K562 (cell line): ENCODE results near the gene AZU1. TPM values are rescaled to one million over a fixed set of nuclear protein-coding genes. Genes with fewer than 3 reads are reported as not detected.

Experiments used
- CBX1 ChIP-seq: sonication (generic); IDR thresholded peaks from 2 replicates; pipeline ENCODE4 v1.6.1; 2016; ENCODE audit warnings: antibody characterized with exemption, low read depth, mild to moderate bottlenecking
- HNRNPL ChIP-seq: fragments of 200-400 bp; formaldehyde crosslinking; IDR thresholded peaks from 2 replicates; pipeline ENCODE4 v1.6.1; 2017; ENCODE audit warnings: low read depth, mild to moderate bottlenecking, low read length
- HNRNPLL ChIP-seq: fragments of 200-400 bp; formaldehyde crosslinking; IDR thresholded peaks from 2 replicates; pipeline ENCODE4 v1.6.1; 2017; ENCODE audit warnings: low read length, low read depth, mild to moderate bottlenecking; ENCODE audit not compliant: poor library complexity, severe bottlenecking
- MAFG ChIP-seq: fragments of 450-650 bp; conservative IDR thresholded peaks from 2 replicates; pipeline ENCODE4 v1.6.1; 2016; ENCODE audit warnings: missing genetic modification characterization, missing compliant biosample characterization
- MCM5 ChIP-seq: fragments of 450-650 bp; IDR thresholded peaks from 2 replicates; pipeline ENCODE4 v1.6.1; 2016; ENCODE audit warnings: low read depth
- NFATC3 ChIP-seq: fragments of 450-650 bp; IDR thresholded peaks from 2 replicates; pipeline ENCODE4 v1.6.1; 2017; ENCODE audit warnings: mild to moderate bottlenecking
- NONO ChIP-seq, 2 experiments: fragments of 200-400 bp in 1 of 2; fragments of 450-650 bp in 1 of 2; formaldehyde crosslinking in 1 of 2; IDR thresholded peaks; 2 replicates each; pipeline ENCODE4 v1.6.1; 2017; ENCODE audit warnings: low read depth in 2 of 2, mild to moderate bottlenecking in 2 of 2, moderate library complexity in 2 of 2, low read length in 1 of 2
- RAD21 ChIP-seq, 2 experiments: fragments of 250-450 bp in 1 of 2; fragments of 450-650 bp in 1 of 2; sonication (Bioruptor Pico) in 1 of 2; formaldehyde crosslinking in 1 of 2; IDR thresholded peaks in 1 of 2; conservative IDR thresholded peaks in 1 of 2; 2 replicates each; pipeline versions ENCODE4 v1.4.0 to v1.8.0; 2020 to 2022; ENCODE audit warnings: mild to moderate bottlenecking in 2 of 2, moderate library complexity in 1 of 2
- SMARCA4 ChIP-seq: fragments of 450-650 bp; IDR thresholded peaks from 2 replicates; pipeline ENCODE4 v1.6.1; 2016
- SRSF9 ChIP-seq: fragments of 200-400 bp; formaldehyde crosslinking; IDR thresholded peaks from 2 replicates; pipeline ENCODE4 v1.6.1; 2017; ENCODE audit warnings: low read depth, low read length, borderline replicate concordance
- YY1 ChIP-seq, 3 experiments: IDR thresholded peaks; 2 replicates each; pipeline ENCODE4 v1.6.1; 2011; ENCODE audit warnings: low read length in 2 of 3, mild to moderate bottlenecking in 2 of 3, moderate library complexity in 2 of 3, borderline replicate concordance in 1 of 3, control low read depth in 1 of 3, low read depth in 1 of 3; ENCODE audit not compliant: insufficient read depth in 3 of 3, insufficient replicate concordance in 2 of 3, control insufficient read depth in 1 of 3, insufficient read length in 1 of 3; ENCODE audit errors: extremely low read depth in 1 of 3
- ZBTB8A ChIP-seq: fragments of 450-650 bp; IDR thresholded peaks from 2 replicates; pipeline ENCODE4 v1.6.1; 2018; ENCODE audit warnings: mild to moderate bottlenecking, moderate library complexity; ENCODE audit not compliant: partially characterized antibody
- ZNF121 ChIP-seq: sonication (generic); formaldehyde crosslinking; conservative IDR thresholded peaks from 2 replicates; pipeline ENCODE4 v1.8.0; 2022; ENCODE audit warnings: missing genetic modification reagents
- ZNF184 ChIP-seq: sonication (generic); formaldehyde crosslinking; IDR thresholded peaks from 2 replicates; pipeline ENCODE4 v1.5.0; 2020; ENCODE audit warnings: missing genetic modification reagents
- ZNF253 ChIP-seq: fragments of 250-450 bp; sonication (Bioruptor Pico); conservative IDR thresholded peaks from 2 replicates; pipeline ENCODE4 v1.6.1; 2021; ENCODE audit warnings: mild to moderate bottlenecking
- ZNF263 ChIP-seq: sonication (generic); formaldehyde crosslinking; IDR thresholded peaks from 2 replicates; pipeline ENCODE4 v1.8.0; 2022; ENCODE audit warnings: mild to moderate bottlenecking, missing genetic modification reagents, borderline replicate concordance
- ZNF76 ChIP-seq: fragments of 250-450 bp; sonication (Bioruptor Pico); IDR thresholded peaks from 2 replicates; pipeline ENCODE4 v1.4.0; 2020; ENCODE audit warnings: mild to moderate bottlenecking, moderate library complexity, borderline replicate concordance
- polyA plus RNA-seq, 8 experiments: library from polyadenylated mRNA; depleted of rRNA in 4 of 8; stranded (reverse) in 5 of 8; unstranded in 3 of 8; fragments of >200 nt; fragmentation: Nextera tagmentation in 2 of 8; fragmentation: Illumina TruSeq in 1 of 8; extraction: Ambion mirVana in 2 of 8; extraction: Trizol in 1 of 8; gene quantifications; 2 replicates each; pipeline versions ENCODE4 v1.2.1 to v1.2.3, GENCODE V29; 2011 to 2014; ENCODE audit warnings: inconsistent platforms in 1 of 8, missing spikeins in 1 of 8
- total RNA-seq, 7 experiments: library from RNA; depleted of rRNA in 6 of 7; stranded (reverse); fragments of >200 nt in 6 of 7; fragmentation: Illumina TruSeq in 2 of 7; extraction: Trizol in 2 of 7; gene quantifications; 2 replicates each; pipeline versions ENCODE4 v1.2.1 to v1.2.3, GENCODE V29; 2011 to 2021; ENCODE audit warnings: low replicate concordance in 1 of 7
- TF ChIP-seq, protein P1 (sequence below), 2 experiments: fragments of 450-650 bp; IDR thresholded peaks; 2 replicates each; pipeline ENCODE4 v1.6.1; 2016
- TF ChIP-seq, protein P2 (sequence below): fragments of 450-650 bp; formaldehyde crosslinking; conservative IDR thresholded peaks from 2 replicates; pipeline ENCODE4 v1.4.0; 2022; ENCODE audit warnings: mild to moderate bottlenecking, missing genetic modification characterization
- TF ChIP-seq, protein P3 (sequence below): IDR thresholded peaks from 2 replicates; pipeline ENCODE4 v1.6.1; 2014; ENCODE audit warnings: antibody characterized with exemption
- TF ChIP-seq, protein P4 (sequence below): fragments of 450-650 bp; IDR thresholded peaks from 2 replicates; pipeline ENCODE4 v1.6.1; 2016; ENCODE audit warnings: low read depth, mild to moderate bottlenecking, moderate library complexity

The AZU1 gene
- total and polyA plus RNA-seq, 9 of the 15 experiments (the other 6 are each of a cell fraction or from before 2014, with no cell fraction given) = 0.29 to 1.9 (median 0.59) TPM; not detected in 3

DNA sequence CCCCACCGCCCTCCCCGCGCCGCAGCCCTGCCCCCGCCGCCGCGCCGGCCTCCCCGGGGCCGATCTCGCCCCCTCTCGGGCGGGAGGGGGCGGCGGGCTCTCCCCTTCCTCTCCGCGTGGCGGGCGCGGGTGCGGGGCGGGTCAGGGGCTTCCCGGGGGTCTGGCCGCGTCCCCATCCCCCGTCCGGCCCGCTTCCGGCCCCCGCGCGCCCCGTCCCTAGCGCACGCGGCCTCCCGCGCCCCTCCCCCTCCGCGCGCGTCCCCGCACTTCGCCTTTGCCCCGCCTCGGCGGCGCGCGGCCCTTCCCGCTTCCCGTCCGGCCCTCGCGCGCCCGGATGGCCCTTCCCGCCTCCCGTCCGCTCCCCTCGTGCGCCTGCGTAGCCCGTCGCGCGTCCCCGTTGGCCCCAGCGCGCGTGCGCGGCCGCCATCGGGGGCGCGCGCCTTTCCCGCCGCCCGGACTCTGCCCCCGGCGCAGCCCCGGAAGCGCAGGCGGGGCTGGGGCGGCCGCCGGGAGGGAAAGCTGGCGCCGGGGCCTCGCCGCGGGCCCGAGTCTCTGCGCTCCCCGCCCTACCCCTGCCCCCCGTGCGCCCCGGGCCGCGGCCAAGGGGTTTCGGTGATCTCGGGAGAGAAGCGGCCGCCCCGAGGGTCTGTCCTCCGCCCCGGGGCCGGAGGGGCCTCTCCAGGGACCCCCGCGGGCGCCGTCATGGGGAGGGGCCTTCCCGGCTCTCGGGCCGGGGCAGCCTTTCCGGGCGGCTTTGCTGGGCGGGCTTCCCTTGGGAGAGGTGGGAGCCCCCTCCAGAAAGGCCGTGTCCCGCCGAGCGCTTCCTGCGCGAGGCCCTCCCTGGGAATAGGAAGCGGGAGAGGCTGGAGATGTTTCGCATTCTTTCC lies 29.9 kb upstream of the AZU1 start (continued):
- no peak for TF ChIP-seq SRSF9
- TF ChIP-seq, protein P1, sequence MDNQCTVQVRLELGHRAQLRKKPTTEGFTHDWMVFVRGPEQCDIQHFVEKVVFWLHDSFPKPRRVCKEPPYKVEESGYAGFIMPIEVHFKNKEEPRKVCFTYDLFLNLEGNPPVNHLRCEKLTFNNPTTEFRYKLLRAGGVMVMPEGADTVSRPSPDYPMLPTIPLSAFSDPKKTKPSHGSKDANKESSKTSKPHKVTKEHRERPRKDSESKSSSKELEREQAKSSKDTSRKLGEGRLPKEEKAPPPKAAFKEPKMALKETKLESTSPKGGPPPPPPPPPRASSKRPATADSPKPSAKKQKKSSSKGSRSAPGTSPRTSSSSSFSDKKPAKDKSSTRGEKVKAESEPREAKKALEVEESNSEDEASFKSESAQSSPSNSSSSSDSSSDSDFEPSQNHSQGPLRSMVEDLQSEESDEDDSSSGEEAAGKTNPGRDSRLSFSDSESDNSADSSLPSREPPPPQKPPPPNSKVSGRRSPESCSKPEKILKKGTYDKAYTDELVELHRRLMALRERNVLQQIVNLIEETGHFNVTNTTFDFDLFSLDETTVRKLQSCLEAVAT (IDR thresholded peaks at IDR 0.05) = no peak; a peak in 1 of 4 replicates
- TF ChIP-seq NFATC3 = no peak
- no peak for TF ChIP-seq MCM5
- TF ChIP-seq YY1 (IDR thresholded peaks at IDR 0.05; ENCODE audit: borderline replicate concordance in 1 of 3, control insufficient read depth in 1 of 3, extremely low read depth in 1 of 3, insufficient read depth in 3 of 3, insufficient read length in 1 of 3, insufficient replicate concordance in 2 of 3, low read depth in 1 of 3, low read length in 2 of 3) = peak in 2 of 3 experiments; percentile 57 to 77
- no peak for TF ChIP-seq HNRNPL
- 0 out of 4 replicates have a peak, but pooled peaks of 1 of the 2 experiments have one; percentile 27 for TF ChIP-seq NONO (IDR thresholded peaks at IDR 0.05; ENCODE audit: low read depth in 2 of 2, low read length in 1 of 2)
- no peak for TF ChIP-seq ZNF121 (CRISPR knock-in tag)
- TF ChIP-seq, protein P2, sequence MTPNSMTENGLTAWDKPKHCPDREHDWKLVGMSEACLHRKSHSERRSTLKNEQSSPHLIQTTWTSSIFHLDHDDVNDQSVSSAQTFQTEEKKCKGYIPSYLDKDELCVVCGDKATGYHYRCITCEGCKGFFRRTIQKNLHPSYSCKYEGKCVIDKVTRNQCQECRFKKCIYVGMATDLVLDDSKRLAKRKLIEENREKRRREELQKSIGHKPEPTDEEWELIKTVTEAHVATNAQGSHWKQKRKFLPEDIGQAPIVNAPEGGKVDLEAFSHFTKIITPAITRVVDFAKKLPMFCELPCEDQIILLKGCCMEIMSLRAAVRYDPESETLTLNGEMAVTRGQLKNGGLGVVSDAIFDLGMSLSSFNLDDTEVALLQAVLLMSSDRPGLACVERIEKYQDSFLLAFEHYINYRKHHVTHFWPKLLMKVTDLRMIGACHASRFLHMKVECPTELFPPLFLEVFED (CRISPR knock-in tag) = no peak
- TF ChIP-seq RAD21 (CRISPR knock-in tag; conservative IDR thresholded peaks at IDR 0.05 in 1 of 2, IDR thresholded peaks at IDR 0.05 in 1 of 2) = no peak
- no peak for TF ChIP-seq ZNF76
- TF ChIP-seq SMARCA4 = no peak
- TF ChIP-seq ZNF263 = 0 out of 2 replicates have a peak, but pooled peaks have one; percentile 14
- no peak for TF ChIP-seq ZNF184 (CRISPR knock-in tag)
- TF ChIP-seq, protein P3, sequence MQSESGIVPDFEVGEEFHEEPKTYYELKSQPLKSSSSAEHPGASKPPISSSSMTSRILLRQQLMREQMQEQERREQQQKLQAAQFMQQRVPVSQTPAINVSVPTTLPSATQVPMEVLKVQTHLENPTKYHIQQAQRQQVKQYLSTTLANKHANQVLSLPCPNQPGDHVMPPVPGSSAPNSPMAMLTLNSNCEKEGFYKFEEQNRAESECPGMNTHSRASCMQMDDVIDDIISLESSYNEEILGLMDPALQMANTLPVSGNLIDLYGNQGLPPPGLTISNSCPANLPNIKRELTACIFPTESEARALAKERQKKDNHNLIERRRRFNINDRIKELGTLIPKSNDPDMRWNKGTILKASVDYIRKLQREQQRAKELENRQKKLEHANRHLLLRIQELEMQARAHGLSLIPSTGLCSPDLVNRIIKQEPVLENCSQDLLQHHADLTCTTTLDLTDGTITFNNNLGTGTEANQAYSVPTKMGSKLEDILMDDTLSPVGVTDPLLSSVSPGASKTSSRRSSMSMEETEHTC = no peak
- no peak for TF ChIP-seq ZBTB8A
- TF ChIP-seq HNRNPLL = peak; percentile 24
- TF ChIP-seq MAFG (tag) = no peak
- no peak for TF ChIP-seq ZNF253 (CRISPR knock-in tag)
- TF ChIP-seq, protein P4, sequence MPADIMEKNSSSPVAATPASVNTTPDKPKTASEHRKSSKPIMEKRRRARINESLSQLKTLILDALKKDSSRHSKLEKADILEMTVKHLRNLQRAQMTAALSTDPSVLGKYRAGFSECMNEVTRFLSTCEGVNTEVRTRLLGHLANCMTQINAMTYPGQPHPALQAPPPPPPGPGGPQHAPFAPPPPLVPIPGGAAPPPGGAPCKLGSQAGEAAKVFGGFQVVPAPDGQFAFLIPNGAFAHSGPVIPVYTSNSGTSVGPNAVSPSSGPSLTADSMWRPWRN = no peak
- no peak for TF ChIP-seq CBX1
